Gastroesophageal sphincter (tissue), 3 donors: ENCODE data around the gene CTNNA1.

Experiments
- CTCF ChIP-seq, 4 experiments: fragments of 200-600 bp in 2 of 4; fragments of 450-650 bp in 2 of 4; sonication (generic) in 1 of 4; IDR thresholded peaks; one replicate each; pipeline ENCODE4 v1.5.1; 2017 to 2019; ENCODE audit warnings: antibody characterized with exemption in 4 of 4, mild to moderate bottlenecking in 2 of 4, moderate library complexity in 2 of 4
- EP300 ChIP-seq: sonication (generic); formaldehyde crosslinking; IDR thresholded peaks from one replicate; pipeline ENCODE4 v1.6.1; 2017; ENCODE audit warnings: antibody characterized with exemption, mild to moderate bottlenecking

GRCh38 chr5:138884554-138884953 lies 131.3 kb downstream of the CTNNA1 start:
- TF ChIP-seq EP300 = no peak
- no peak for TF ChIP-seq CTCF (IDR thresholded peaks at IDR 0.05)
